Stimulated activated CD8-positive, alpha-beta memory T cell treated with anti-CD3 and anti-CD28 coated beads, Interleukin-15, amount 100 ng/mL, for 1 hour (primary cell): ENCODE measurements around the gene HINFP.
"Not testable (repeated sequence)": the region's sequence is repeated elsewhere in the genome, so short reads cannot be mapped to it uniquely, and the experiment has no call there.

Experiments
- DNase-seq: peaks from one replicate; pipeline ENCODE4 v3.0.0-alpha.2; 2020; ENCODE audit warnings: low read depth

Gene HINFP

DNA sequence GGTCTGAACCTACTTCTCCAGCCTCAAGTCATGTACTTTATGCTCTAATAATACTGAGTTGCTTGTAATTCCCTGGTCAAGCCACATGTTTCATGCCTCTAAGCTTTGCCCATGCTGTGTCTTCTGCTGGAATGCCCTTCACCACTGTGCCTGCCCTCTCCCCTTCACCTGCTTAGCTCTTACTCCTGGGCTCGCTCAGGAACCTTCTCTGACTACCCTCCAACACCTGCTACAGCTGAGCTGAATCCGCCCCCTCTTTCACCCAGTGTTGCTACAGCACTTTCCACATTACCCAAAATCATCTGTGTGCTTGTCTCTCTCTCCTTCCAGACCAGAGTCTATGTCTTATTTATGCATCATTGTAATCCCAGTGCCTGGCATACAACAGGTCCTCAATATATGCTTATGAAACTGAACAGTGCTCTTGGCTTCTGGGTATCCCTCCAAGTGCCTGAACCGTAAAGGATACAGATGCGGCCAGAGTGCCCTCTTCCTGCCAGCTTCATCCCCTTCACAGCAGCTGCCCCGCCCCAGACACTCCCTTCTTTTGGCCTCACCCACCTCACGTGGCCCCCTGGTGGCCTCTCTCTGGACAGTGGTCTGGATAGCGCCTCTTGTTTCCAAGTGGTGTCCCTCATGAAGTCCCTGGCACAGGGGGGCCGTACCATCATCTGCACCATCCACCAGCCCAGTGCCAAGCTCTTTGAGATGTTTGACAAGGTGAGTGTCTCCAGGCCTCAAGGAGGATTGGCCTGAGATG, 34.5 kb downstream of the HINFP start:
- DNase-seq, result no peak

GRCh38 chr11:119156496-119156895, 35.1 kb downstream of the HINFP start:
- DNase-seq, result no peak

DNA sequence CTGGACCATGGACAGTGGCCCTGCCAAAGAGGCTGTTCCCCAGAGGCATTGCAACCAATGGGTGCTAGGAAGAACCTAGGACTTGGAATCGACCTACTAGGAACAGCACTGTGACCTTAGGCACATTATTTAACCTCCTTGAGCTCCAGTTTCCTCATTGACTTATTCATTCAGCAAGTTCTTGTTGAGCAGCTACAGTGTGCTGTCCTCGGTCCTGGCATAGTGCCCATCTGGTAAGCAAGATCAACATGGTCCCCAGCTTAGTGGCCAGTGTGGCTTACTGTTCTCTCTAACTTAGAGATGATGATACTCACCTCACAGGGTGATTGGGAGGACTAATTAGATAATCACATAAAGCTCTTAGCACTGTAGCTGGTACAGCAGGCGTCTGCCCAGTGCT, 35.7 kb downstream of the HINFP start:
- DNase-seq, result no peak

DNA sequence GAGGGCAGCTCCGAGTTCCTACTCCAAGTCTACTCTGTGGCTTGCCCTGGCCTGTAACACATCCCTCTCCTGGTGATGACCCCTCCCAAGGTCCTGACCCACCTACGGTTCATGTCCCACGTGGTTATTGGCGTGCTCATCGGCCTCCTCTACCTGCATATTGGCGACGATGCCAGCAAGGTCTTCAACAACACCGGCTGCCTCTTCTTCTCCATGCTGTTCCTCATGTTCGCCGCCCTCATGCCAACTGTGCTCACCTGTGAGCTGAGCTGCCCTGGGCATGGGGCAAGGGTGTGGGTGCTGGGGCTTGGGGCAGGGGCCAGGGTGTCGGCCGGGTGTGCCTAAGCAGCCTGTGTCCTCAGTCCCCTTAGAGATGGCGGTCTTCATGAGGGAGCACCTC, 37.1 kb downstream of the HINFP start:
- DNase-seq, result no peak

- no peak for DNase-seq
Measured at GRCh38 chr11:119160151-119160550, 38.8 kb downstream of the HINFP start.

- no peak for DNase-seq
Measured at GRCh38 chr11:119161871-119162270, 40.5 kb downstream of the HINFP start.

DNA sequence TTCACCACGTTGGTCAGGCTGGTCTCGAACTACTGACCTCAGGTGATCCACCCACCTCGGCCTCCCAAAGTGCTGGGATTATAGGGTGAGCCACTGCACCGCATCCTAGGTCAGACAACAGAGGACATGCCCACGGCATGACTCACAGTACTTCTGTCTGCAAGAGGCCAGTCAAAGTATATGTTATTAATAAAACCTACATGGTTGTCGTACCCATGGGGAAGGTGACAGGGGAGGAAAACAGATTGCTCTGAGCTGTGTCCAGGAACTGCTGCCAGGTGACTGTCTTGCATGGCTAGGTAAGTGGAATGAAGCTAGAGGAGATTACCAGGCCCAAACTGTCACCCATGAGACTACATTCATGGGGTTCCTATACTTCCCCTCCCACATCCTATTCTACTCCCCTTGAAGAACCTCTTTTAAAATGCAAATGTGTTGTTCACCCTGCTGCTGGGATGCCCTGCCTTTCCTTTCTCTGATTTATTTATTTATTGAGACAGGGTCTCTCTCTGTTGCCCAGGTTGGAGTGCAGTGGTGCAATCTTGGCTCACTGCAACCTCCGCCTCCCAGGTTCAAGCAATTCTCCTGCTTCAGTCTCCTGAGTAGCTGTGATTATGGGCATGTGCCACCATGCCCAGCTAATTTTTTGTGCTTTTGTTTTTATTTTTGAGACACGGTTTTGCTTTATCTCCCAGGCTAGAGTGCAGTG, 45.1 kb downstream of the HINFP start:
- DNase-seq, result no peak

- not testable (repeated sequence) for DNase-seq
Measured at GRCh38 chr11:119167077-119167458, 45.7 kb downstream of the HINFP start.

- no peak for DNase-seq
Measured at GRCh38 chr11:119167933-119168332, 46.6 kb downstream of the HINFP start.

DNA sequence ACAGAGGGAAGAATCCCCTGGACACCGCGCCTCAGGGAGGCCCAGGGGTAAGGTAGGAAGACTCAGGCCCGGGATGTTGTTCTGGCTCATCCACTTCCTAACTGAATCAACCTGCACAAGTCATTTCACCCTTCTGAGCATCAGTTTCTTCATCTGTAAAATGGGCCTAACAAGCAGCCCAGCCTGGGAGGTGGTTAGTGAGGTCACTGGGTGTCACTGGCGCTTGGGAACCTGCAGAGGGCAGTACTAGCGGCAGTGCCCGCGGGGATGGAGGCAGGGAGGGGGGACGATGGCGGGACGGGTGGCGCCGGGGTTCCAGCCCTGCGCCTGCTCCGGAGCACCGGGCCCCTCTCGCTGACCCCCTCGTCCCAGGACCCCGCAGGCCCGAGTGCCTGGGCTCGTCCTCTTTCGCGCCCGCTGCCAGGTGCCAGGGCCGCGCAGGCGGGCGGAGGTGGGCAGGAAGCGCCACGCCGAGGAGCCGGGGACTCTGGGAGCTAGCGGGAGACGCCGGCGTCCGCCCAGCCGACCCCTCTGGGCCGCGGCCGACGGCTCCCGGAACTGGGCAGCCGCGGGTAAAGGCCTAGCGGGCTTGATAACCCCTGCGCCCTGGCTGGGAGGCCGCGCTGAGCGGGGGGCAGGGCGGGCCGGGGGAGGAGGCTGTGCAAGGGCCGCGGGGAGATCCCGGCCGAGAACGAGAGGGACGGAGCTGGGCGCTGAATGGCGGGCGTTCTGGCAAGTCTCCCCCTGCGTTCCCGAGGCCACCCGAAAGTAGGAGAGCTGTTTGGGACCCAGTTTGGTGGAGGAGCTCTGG, 47.3 kb downstream of the HINFP start, which contains the start of gene NLRX1:
Gene NLRX1, plus strand, starts transcription at position 255 of the 811 bp plus-strand sequence. CDS start 2,679 bp downstream, outside the sequence.
- peak; percentile 65 for DNase-seq

- no peak for DNase-seq
Measured at GRCh38 chr11:119169282-119169719, 47.9 kb downstream of the HINFP start.

DNA sequence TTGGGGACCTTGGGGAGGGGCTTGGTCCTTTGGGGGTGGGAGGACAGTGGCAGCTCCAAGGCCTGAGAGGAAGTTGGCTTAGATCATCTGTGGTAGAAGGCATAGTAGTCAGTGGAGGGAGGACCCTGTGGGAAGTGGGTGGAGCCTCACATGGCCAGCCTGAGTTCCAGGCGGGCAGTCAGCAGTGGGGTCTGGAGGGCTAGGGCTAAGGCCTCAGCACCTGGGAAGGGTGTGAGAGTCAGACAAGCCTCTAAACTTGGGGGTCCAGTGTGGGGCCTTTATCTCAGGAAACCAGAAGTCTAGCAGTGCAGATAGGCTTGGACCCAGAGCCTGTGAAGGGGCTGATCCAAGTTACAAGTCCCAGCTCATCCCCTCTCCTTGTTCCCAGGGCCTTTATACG, 51.1 kb downstream of the HINFP start:
- DNase-seq, result no peak

- no peak for DNase-seq
Measured at GRCh38 chr11:119173453-119173852, 52.1 kb downstream of the HINFP start.

- no peak for DNase-seq
Measured at GRCh38 chr11:119175493-119176077, 54.2 kb downstream of the HINFP start.

- DNase-seq, result no peak
Measured at GRCh38 chr11:119178166-119178680, 56.8 kb downstream of the HINFP start.

DNA sequence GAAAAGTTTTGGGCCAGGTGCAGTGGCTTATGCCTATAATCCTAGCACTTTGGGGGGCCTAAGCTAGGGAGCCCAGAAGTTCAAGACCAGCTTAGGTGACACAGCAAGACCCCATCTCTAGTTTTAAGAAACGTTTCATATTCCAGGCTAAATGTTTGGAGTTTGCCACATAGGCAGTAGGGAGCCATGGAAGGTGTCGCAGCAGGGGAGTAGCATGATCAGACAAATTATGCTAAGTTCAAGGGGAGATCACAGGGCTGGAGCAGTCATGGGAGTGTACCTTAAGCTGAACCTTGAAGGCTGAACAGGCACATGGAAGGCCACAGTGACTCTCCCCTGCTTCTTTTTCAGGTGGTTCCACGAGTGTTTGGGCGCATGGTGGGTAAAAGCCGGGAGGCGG, 58.0 kb downstream of the HINFP start:
- no peak for DNase-seq

- DNase-seq, result no peak
Measured at GRCh38 chr11:119179983-119180382, 58.6 kb downstream of the HINFP start.

DNA sequence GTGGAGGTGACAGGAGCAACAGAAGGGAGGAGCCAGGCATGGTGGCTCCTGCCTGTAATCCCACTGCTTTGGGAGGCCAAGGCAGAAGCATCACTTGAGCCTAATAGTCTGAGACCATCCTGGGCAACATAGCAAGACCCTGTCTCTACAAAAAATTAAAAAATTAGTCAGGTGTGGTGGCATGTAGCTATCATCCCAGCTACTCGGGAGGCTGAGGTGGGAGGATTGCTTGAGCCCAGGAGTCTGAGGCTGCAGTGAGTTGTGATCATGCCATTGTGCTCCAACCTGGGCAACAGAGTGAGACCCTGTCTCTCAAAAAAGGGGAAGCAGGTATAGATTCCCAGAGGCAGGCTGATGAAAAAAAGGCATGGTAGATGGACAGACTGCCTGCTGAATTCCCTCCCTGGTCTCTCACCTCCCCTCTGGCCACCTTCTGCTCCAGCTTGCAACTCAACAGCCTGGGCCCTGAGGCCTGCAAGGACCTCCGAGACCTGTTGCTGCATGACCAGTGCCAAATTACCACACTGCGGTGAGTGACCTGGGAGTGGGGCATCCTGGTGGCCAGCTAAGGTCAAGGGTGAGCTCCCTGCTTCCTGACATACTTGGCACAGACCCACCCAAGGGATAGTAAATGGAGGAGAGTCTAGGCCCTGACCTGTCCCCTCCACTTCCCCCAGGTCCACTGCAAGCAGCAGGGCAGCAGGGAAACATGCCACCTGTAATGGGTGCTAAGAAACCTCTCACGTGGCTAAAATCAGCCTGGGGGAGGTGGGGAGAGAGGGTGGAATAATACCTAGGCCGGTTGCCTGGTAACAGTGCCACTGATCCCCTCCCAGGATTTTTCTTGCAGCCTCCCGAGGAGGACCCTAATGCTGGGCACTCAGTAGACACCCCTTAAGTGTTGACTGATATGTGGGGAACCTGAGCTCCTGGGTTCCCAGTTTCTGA, 59.6 kb downstream of the HINFP start:
- DNase-seq, result no peak

- no peak for DNase-seq
Measured at GRCh38 chr11:119181677-119182412, 60.5 kb downstream of the HINFP start.

DNA sequence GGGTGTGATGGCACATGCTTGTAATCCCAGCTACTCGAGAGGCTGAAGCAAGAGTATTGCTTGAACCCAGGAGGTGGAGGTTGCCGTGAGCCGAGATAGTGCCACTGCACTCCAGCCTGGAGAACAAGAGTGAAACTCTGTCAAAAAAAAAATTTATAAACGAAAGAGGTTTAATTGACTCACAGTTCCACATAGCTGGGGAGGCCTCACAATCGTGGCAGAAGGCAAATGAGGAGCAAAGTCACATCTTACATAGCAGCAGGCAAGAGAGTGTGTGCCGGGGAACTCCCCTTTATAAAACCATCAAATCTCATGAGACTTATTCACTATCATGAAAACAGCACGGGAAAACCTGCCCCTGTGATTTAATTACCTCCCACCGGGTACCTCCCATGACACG, 63.0 kb downstream of the HINFP start:
- DNase-seq, result not testable (repeated sequence)
